Measurements from ENCODE around the gene MYPN. TPM values are rescaled to one million over a fixed set of nuclear protein-coding genes. Genes with fewer than 3 reads are reported as not detected.

Gene MYPN
- total and polyA plus RNA-seq, 2 experiments from 2014 or later: not detected

DNA sequence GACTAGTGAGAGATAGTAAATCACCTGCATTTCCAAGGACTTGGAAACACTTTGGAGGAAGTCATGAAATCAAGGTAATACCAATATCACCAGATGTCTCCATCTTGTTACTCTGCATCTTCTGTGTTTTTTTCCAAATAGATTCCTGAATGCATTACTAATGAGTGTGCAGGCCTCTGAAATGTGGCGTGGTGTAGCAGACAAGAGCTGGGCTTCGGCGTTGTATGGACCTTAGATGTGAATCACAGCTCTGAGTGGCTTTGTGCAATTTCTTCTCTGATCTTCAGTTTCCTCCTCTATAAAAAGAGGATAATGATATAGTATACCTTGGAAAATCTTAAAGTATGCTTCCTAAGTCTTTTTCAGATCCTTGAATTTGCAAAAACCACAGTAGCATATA is 9.6 kb upstream of the MYPN start:
- H3K27ac ChIP-seq (ENCODE audit: low read depth): no peak overlapping the region
- DNase-seq (ENCODE audit: low spot score) (no peak), ATAC-seq (no peak)
- no peaks in the 10 kb centered on the region for H3F3A ChIP-seq (replicated peaks; ENCODE audit: low read depth)
- no peak overlapping the region for H2AFZ ChIP-seq
- no peaks in the 10 kb centered on the region for H3K36me3 ChIP-seq (ENCODE audit: insufficient read depth)
- H3K27me3 Mint-ChIP-seq (ENCODE audit: insufficient read depth, low read depth, poor library complexity): peaks cover 3% of the 10 kb centered on the region
- H3K4me3 Mint-ChIP-seq: no peak overlapping the region
- no peaks in the 10 kb centered on the region; the same call in 1 of the 2 replicates for H3K4me1 ChIP-seq (ENCODE audit: insufficient read depth)
- no peaks in the 10 kb centered on the region for H3K79me2 ChIP-seq (replicated peaks; ENCODE audit: insufficient read depth)
- TF ChIP-seq ZNF331 (CRISPR knock-in tag; IDR thresholded peaks at IDR 0.05; ENCODE audit: low read depth): no peak
- TF ChIP-seq CREB1 (CRISPR knock-in tag; IDR thresholded peaks at IDR 0.05; ENCODE audit: low read depth): no peak
- TF ChIP-seq ZNF462 (CRISPR knock-in tag; IDR thresholded peaks at IDR 0.05): no peak
- no peaks in the 10 kb centered on the region for H4K20me1 ChIP-seq (replicated peaks; ENCODE audit: insufficient read depth)
- no peaks in the 10 kb centered on the region; the same call in 2 of the 3 replicates for H3K4me1 Mint-ChIP-seq
- no peaks in the 10 kb centered on the region for H3K9me2 ChIP-seq (ENCODE audit: insufficient read depth)
- no peak overlapping the region for H3K4me2 ChIP-seq
- H3K27ac Mint-ChIP-seq: no peak overlapping the region
- no peaks in the 10 kb centered on the region for H3K27me3 ChIP-seq (ENCODE audit: insufficient read depth)
- no peaks in the 10 kb centered on the region for H3K9me3 Mint-ChIP-seq
- no peak overlapping the region for H3K4me3 ChIP-seq
- H3K36me3 Mint-ChIP-seq (ENCODE audit: low read depth): no peaks in the 10 kb centered on the region

GRCh38 chr10:68101066-68101465 is 8.2 kb upstream of the MYPN start:
- Mint-ChIP-seq H3K27me3 (ENCODE audit: insufficient read depth, low read depth, poor library complexity) (peaks cover 2% of the 10 kb centered on the region), H3K27ac (no peak overlapping the region; the same call in 1 of the 2 replicates), H3K4me3 (no peak overlapping the region), H3K4me1 (no peaks in the 10 kb centered on the region; the same call in 2 of the 3 replicates), H3K36me3 (ENCODE audit: low read depth) (no peaks in the 10 kb centered on the region), H3K9me3 (no peaks in the 10 kb centered on the region)
- H2AFZ ChIP-seq: no peak overlapping the region
- H3K27me3 ChIP-seq (ENCODE audit: insufficient read depth): no peaks in the 10 kb centered on the region
- H3K4me1 ChIP-seq (ENCODE audit: insufficient read depth): no peaks in the 10 kb centered on the region; the same call in 1 of the 2 replicates
- H3K79me2 ChIP-seq (replicated peaks; ENCODE audit: insufficient read depth): no peaks in the 10 kb centered on the region
- H4K20me1 ChIP-seq (replicated peaks; ENCODE audit: insufficient read depth): no peaks in the 10 kb centered on the region
- DNase-seq (ENCODE audit: low spot score) (no peak), ATAC-seq (no peak)
- TF ChIP-seq CREB1 (CRISPR knock-in tag; IDR thresholded peaks at IDR 0.05; ENCODE audit: low read depth): no peak
- no peak for TF ChIP-seq ZNF331 (CRISPR knock-in tag; IDR thresholded peaks at IDR 0.05; ENCODE audit: low read depth)
- TF ChIP-seq, protein P1, sequence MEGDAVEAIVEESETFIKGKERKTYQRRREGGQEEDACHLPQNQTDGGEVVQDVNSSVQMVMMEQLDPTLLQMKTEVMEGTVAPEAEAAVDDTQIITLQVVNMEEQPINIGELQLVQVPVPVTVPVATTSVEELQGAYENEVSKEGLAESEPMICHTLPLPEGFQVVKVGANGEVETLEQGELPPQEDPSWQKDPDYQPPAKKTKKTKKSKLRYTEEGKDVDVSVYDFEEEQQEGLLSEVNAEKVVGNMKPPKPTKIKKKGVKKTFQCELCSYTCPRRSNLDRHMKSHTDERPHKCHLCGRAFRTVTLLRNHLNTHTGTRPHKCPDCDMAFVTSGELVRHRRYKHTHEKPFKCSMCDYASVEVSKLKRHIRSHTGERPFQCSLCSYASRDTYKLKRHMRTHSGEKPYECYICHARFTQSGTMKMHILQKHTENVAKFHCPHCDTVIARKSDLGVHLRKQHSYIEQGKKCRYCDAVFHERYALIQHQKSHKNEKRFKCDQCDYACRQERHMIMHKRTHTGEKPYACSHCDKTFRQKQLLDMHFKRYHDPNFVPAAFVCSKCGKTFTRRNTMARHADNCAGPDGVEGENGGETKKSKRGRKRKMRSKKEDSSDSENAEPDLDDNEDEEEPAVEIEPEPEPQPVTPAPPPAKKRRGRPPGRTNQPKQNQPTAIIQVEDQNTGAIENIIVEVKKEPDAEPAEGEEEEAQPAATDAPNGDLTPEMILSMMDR (conservative IDR thresholded peaks at IDR 0.05; ENCODE audit: low read depth in 2 of 2): no peak
- TF ChIP-seq POLR2AphosphoS5 (IDR thresholded peaks at IDR 0.05; ENCODE audit: low read depth): no peak
- TF ChIP-seq JUNB (IDR thresholded peaks at IDR 0.05; ENCODE audit: unreplicated experiment): no peak
- no peaks in the 10 kb centered on the region for H3K9me2 ChIP-seq (ENCODE audit: insufficient read depth)
- H3K4me2 ChIP-seq: no peak overlapping the region
- H3K27ac ChIP-seq (ENCODE audit: low read depth): no peak overlapping the region
- no peaks in the 10 kb centered on the region for H3K36me3 ChIP-seq (ENCODE audit: insufficient read depth)
- no peak overlapping the region for H3K4me3 ChIP-seq
- no peaks in the 10 kb centered on the region for H3F3A ChIP-seq (replicated peaks; ENCODE audit: low read depth)
